Ectodermal cell (in vitro differentiated cells): ENCODE measurements around the gene AGAP3.

ENCODE experiments used
- H3K27ac ChIP-seq: 2 replicates; pipeline ENCODE4 v1.7.0; 2013; ENCODE audit warnings: mild to moderate bottlenecking, low read depth, low read length; ENCODE audit not compliant: insufficient read depth, poor library complexity, severe bottlenecking
- H3K27me3 ChIP-seq: 2 replicates; pipeline ENCODE4 v1.7.0; 2013; ENCODE audit warnings: mild to moderate bottlenecking, low read length; ENCODE audit not compliant: insufficient read depth, control insufficient read depth, poor library complexity, severe bottlenecking
- H3K36me3 ChIP-seq: one replicate; pipeline ENCODE4 v1.7.0; 2013; ENCODE audit warnings: low read length; ENCODE audit not compliant: control insufficient read depth, insufficient read depth
- H3K4me1 ChIP-seq: one replicate; pipeline ENCODE4 v1.7.0; 2013; ENCODE audit warnings: low read length; ENCODE audit not compliant: control insufficient read depth, insufficient read depth
- H3K4me3 ChIP-seq: 2 replicates; pipeline ENCODE4 v1.7.0; 2013; ENCODE audit warnings: low read depth, low read length, control low read depth; ENCODE audit not compliant: insufficient read depth
- H3K9me3 ChIP-seq: 2 replicates; pipeline ENCODE4 v1.7.0; 2013; ENCODE audit warnings: mild to moderate bottlenecking, low read length, moderate library complexity; ENCODE audit not compliant: control insufficient read depth
- WGBS, 2 experiments: methylation state at CpG; one replicate each; pipeline ENCODE4 v1.1.7; 2013; ENCODE audit warnings: missing lambda C conversion rate in 2 of 2; 5-methylcytosine and 5-hydroxymethylcytosine counted together

AGAP3 gene

GRCh38 chr7:151064454-151064853 lies 21.8 kb upstream of the AGAP3 start:
- 94 to 96% methylated on average over 18 of the region's 18 CpGs for WGBS, 2 experiments
- Histone ChIP-seq H3K27me3 (peaks cover 21% of the 10 kb centered on the region), H3K36me3 (peaks cover 21% of the 10 kb centered on the region), H3K27ac (no peak overlapping the region), H3K4me3 (no peak overlapping the region), H3K4me1 (peaks cover 23% of the 10 kb centered on the region), H3K9me3 (no peaks in the 10 kb centered on the region)

- H3K27me3 ChIP-seq = peaks cover 21% of the 10 kb centered on the region
- WGBS, 2 experiments = 93% methylated on average over 6 of the region's 6 CpGs
- no peak overlapping the region for H3K4me3 ChIP-seq
- H3K36me3 ChIP-seq = peaks cover 22% of the 10 kb centered on the region
- H3K4me1 ChIP-seq = peaks cover 23% of the 10 kb centered on the region
- H3K27ac ChIP-seq = no peak overlapping the region
- no peaks in the 10 kb centered on the region for H3K9me3 ChIP-seq
Observed at GRCh38 chr7:151064993-151065392, 21.3 kb upstream of the AGAP3 start.

- 94 to 96% methylated on average over 14 of the region's 14 CpGs for WGBS, 2 experiments
- Histone ChIP-seq H3K4me3 (no peak overlapping the region), H3K4me1 (peaks cover 22% of the 10 kb centered on the region), H3K9me3 (no peaks in the 10 kb centered on the region), H3K27me3 (peaks cover 17% of the 10 kb centered on the region), H3K27ac (no peak overlapping the region), H3K36me3 (peaks cover 28% of the 10 kb centered on the region)
Observed at GRCh38 chr7:151065516-151065915, 20.8 kb upstream of the AGAP3 start.

GRCh38 chr7:151066273-151066974 lies 19.9 kb upstream of the AGAP3 start:
- no peak overlapping the region for H3K4me3 ChIP-seq
- 95% methylated on average over 39 of the region's 39 CpGs for WGBS, 2 experiments
- peaks cover 8% of the 10 kb centered on the region for H3K27me3 ChIP-seq
- peaks cover 31% of the 10 kb centered on the region for H3K36me3 ChIP-seq
- H3K9me3 ChIP-seq = no peaks in the 10 kb centered on the region
- H3K4me1 ChIP-seq = peaks cover 13% of the 10 kb centered on the region
- H3K27ac ChIP-seq = no peak overlapping the region

- Histone ChIP-seq H3K4me3 (no peak overlapping the region), H3K27me3 (no peaks in the 10 kb centered on the region), H3K4me1 (no peaks in the 10 kb centered on the region), H3K9me3 (no peaks in the 10 kb centered on the region), H3K27ac (no peak overlapping the region), H3K36me3 (peaks cover 38% of the 10 kb centered on the region)
- 80 to 83% methylated on average over 12 of the region's 12 CpGs for WGBS, 2 experiments
Observed at GRCh38 chr7:151068069-151068773, 18.1 kb upstream of the AGAP3 start.

GRCh38 chr7:151069841-151070573 lies 16.3 kb upstream of the AGAP3 start:
- Histone ChIP-seq H3K9me3 (no peaks in the 10 kb centered on the region), H3K4me1 (no peaks in the 10 kb centered on the region), H3K27me3 (no peaks in the 10 kb centered on the region), H3K36me3 (peaks cover 45% of the 10 kb centered on the region), H3K27ac (no peak overlapping the region), H3K4me3 (no peak overlapping the region)
- WGBS, 2 experiments = 96% methylated on average over 17 of the region's 17 CpGs

- Histone ChIP-seq H3K4me3 (no peak overlapping the region), H3K4me1 (no peaks in the 10 kb centered on the region), H3K27ac (no peak overlapping the region), H3K9me3 (no peaks in the 10 kb centered on the region), H3K36me3 (peaks cover 42% of the 10 kb centered on the region), H3K27me3 (no peaks in the 10 kb centered on the region)
- WGBS, 2 experiments = 96% methylated on average over 15 of the region's 15 CpGs
Observed at GRCh38 chr7:151070574-151070960, 15.7 kb upstream of the AGAP3 start.

GRCh38 chr7:151071032-151071866 lies 15.0 kb upstream of the AGAP3 start:
- no peaks in the 10 kb centered on the region for H3K27me3 ChIP-seq

GRCh38 chr7:151073990-151074389 lies 12.3 kb upstream of the AGAP3 start:
- no peak overlapping the region for H3K27ac ChIP-seq
- H3K9me3 ChIP-seq = no peaks in the 10 kb centered on the region
- peaks cover 6% of the 10 kb centered on the region for H3K4me1 ChIP-seq
- WGBS, 2 experiments = 95 to 96% methylated on average over 17 of the region's 17 CpGs
- no peaks in the 10 kb centered on the region for H3K27me3 ChIP-seq
- H3K4me3 ChIP-seq = no peak overlapping the region
- peaks cover 38% of the 10 kb centered on the region for H3K36me3 ChIP-seq

More at GRCh38 chr7:151071032-151071866, 15.0 kb upstream of the AGAP3 start:
- 93% methylated on average over 39 of the region's 39 CpGs for WGBS, 2 experiments
- H3K4me1 ChIP-seq = no peaks in the 10 kb centered on the region
- peaks cover 48% of the 10 kb centered on the region for H3K36me3 ChIP-seq
- H3K27ac ChIP-seq = no peak overlapping the region
- no peaks in the 10 kb centered on the region for H3K9me3 ChIP-seq
- no peak overlapping the region for H3K4me3 ChIP-seq
